HG03442 (cell line): ENCODE results near the gene HDGFL2.
A peak's percentile ranks its signal among the peaks of the same experiment; 100 is the strongest.

Experiments
- ATAC-seq: cut with Tn5 transposase; IDR thresholded peaks from one replicate; pipeline ENCODE4 v1.9.1; 2021; ENCODE audit warnings: mild to moderate bottlenecking, moderate library complexity; ENCODE audit not compliant: unreplicated experiment

The HDGFL2 gene

GRCh38 chr19:4464815-4465581 is 7.1 kb upstream of the HDGFL2 start:
- ATAC-seq, result no peak

GRCh38 chr19:4467835-4468234 is 4.3 kb upstream of the HDGFL2 start:
- ATAC-seq, result no peak

GRCh38 chr19:4471403-4472173 is 509 bp upstream of the HDGFL2 start:
- peak; percentile 81 for ATAC-seq

GRCh38 chr19:4473011-4473762 is 1.1 kb downstream of the HDGFL2 start:
- no peak for ATAC-seq

GRCh38 chr19:4473763-4474513 is 1.8 kb downstream of the HDGFL2 start:
- no peak for ATAC-seq

- no peak for ATAC-seq
Measured at GRCh38 chr19:4474514-4475022, 2.5 kb downstream of the HDGFL2 start.

GRCh38 chr19:4477034-4477801 is 5.1 kb downstream of the HDGFL2 start:
- no peak for ATAC-seq

- ATAC-seq, result no peak
Measured at GRCh38 chr19:4482721-4483364, 10.7 kb downstream of the HDGFL2 start.

- ATAC-seq, result no peak
Measured at GRCh38 chr19:4483385-4483784, 11.3 kb downstream of the HDGFL2 start.

- ATAC-seq, result no peak
Measured at GRCh38 chr19:4487572-4487971, 15.5 kb downstream of the HDGFL2 start.

- ATAC-seq, result no peak
Measured at GRCh38 chr19:4488496-4488895, 16.4 kb downstream of the HDGFL2 start.

GRCh38 chr19:4491446-4491845 is 19.3 kb downstream of the HDGFL2 start:
- no peak for ATAC-seq

- ATAC-seq, result no peak
Measured at GRCh38 chr19:4492337-4493103, 20.4 kb downstream of the HDGFL2 start.

GRCh38 chr19:4493104-4493928 is 21.2 kb downstream of the HDGFL2 start:
- ATAC-seq, result no peak

GRCh38 chr19:4493929-4494690 is 22.0 kb downstream of the HDGFL2 start:
- ATAC-seq, result no peak

- ATAC-seq, result no peak
Measured at GRCh38 chr19:4494691-4495064, 22.6 kb downstream of the HDGFL2 start.

- no peak for ATAC-seq
Measured at GRCh38 chr19:4495471-4495870, 23.4 kb downstream of the HDGFL2 start.
